ENCODE measurements around the gene AKT1.

The AKT1 gene

GRCh38 chr14:104799244-104800014 lies 3.9 kb upstream of the AKT1 start:
- DNase-seq (ENCODE audit: low spot score), result no peak
- no peak for TF ChIP-seq CTCF (IDR thresholded peaks at IDR 0.05; ENCODE audit: extremely low read depth, insufficient read depth, missing control alignments)
- in situ Hi-C loops (cut with MboI; ENCODE audit: low pct_unique_long_range_greater_than_20kb, low sequenced_read_pairs, unreplicated experiment), result no loop called here

GRCh38 chr14:104798300-104799243 lies 3.0 kb upstream of the AKT1 start:
- no peak for DNase-seq (ENCODE audit: low spot score)
- TF ChIP-seq CTCF (IDR thresholded peaks at IDR 0.05; ENCODE audit: extremely low read depth, insufficient read depth, missing control alignments), result no peak
- in situ Hi-C loops (cut with MboI; ENCODE audit: low pct_unique_long_range_greater_than_20kb, low sequenced_read_pairs, unreplicated experiment), result no loop called here

- no peak for DNase-seq (ENCODE audit: low spot score)
- no peak for TF ChIP-seq CTCF (IDR thresholded peaks at IDR 0.05; ENCODE audit: extremely low read depth, insufficient read depth, missing control alignments)
- in situ Hi-C loops (cut with MboI; ENCODE audit: low pct_unique_long_range_greater_than_20kb, low sequenced_read_pairs, unreplicated experiment), result no loop called here
These were observed 1.8 kb upstream of the AKT1 start for GRCh38 chr14:104797115-104798044.

GRCh38 chr14:104796687-104797081 lies 1.1 kb upstream of the AKT1 start:
- TF ChIP-seq CTCF (IDR thresholded peaks at IDR 0.05; ENCODE audit: extremely low read depth, insufficient read depth, missing control alignments), result no peak
- in situ Hi-C loops (cut with MboI; ENCODE audit: low pct_unique_long_range_greater_than_20kb, low sequenced_read_pairs, unreplicated experiment), result no loop called here
- no peak for DNase-seq (ENCODE audit: low spot score)

GRCh38 chr14:104795781-104796686 lies 486 bp upstream of the AKT1 start:
- TF ChIP-seq CTCF (IDR thresholded peaks at IDR 0.05; ENCODE audit: extremely low read depth, insufficient read depth, missing control alignments), result no peak
- DNase-seq (ENCODE audit: low spot score), result peak; percentile 96
- in situ Hi-C loops (cut with MboI; ENCODE audit: low pct_unique_long_range_greater_than_20kb, low sequenced_read_pairs, unreplicated experiment), result no loop called here
